Hepatocyte (in vitro differentiated cells): Measurements from ENCODE around the gene RGS3. TPM values are rescaled to one million over a fixed set of nuclear protein-coding genes. Genes with fewer than 3 reads are reported as not detected.

Experiments
- DNase-seq: peaks from one replicate; pipeline ENCODE4 v3.0.0-alpha.2; 2016; ENCODE audit warnings: low spot score
- H2AFZ ChIP-seq: fragments of 200-600 bp; sonication (generic); 2 replicates; pipeline ENCODE4 v1.6.0; 2016; ENCODE audit warnings: antibody characterized with exemption, mild to moderate bottlenecking
- H3K27ac ChIP-seq: fragments of 200-600 bp; sonication (generic); 2 replicates; pipeline ENCODE4 v1.5.1; 2016; ENCODE audit warnings: mild to moderate bottlenecking
- H3K27me3 ChIP-seq: fragments of 200-600 bp; sonication (generic); 2 replicates; pipeline ENCODE4 v1.6.1; 2016
- H3K36me3 ChIP-seq: fragments of 200-600 bp; sonication (generic); replicated peaks from 2 replicates; pipeline ENCODE4 v1.5.1; 2016; ENCODE audit warnings: low read depth; ENCODE audit not compliant: insufficient read depth
- H3K4me1 ChIP-seq: fragments of 200-600 bp; sonication (generic); 2 replicates; pipeline ENCODE4 v1.5.1; 2016; ENCODE audit warnings: mild to moderate bottlenecking, moderate library complexity; ENCODE audit not compliant: insufficient read depth
- H3K4me2 ChIP-seq: fragments of 200-600 bp; sonication (generic); 2 replicates; pipeline ENCODE4 v1.6.0; 2016
- H3K4me3 ChIP-seq: fragments of 200-600 bp; sonication (generic); 2 replicates; pipeline ENCODE4 v1.5.1; 2016; ENCODE audit warnings: mild to moderate bottlenecking
- H3K79me2 ChIP-seq: fragments of 200-600 bp; sonication (generic); 2 replicates; pipeline ENCODE4 v1.6.0; 2017; ENCODE audit warnings: mild to moderate bottlenecking
- H3K9me2 ChIP-seq: fragments of 200-600 bp; sonication (generic); replicated peaks from 2 replicates; pipeline ENCODE4 v1.6.0; 2017; ENCODE audit warnings: mild to moderate bottlenecking; ENCODE audit not compliant: insufficient read depth
- H3K9me3 ChIP-seq: fragments of 200-600 bp; sonication (generic); 2 replicates; pipeline ENCODE4 v1.5.1; 2016; ENCODE audit warnings: low read depth, mild to moderate bottlenecking
- H4K20me1 ChIP-seq: fragments of 200-600 bp; sonication (generic); 2 replicates; pipeline ENCODE4 v1.6.0; 2016; ENCODE audit warnings: mild to moderate bottlenecking; ENCODE audit not compliant: insufficient read depth, poor library complexity, severe bottlenecking
- EZH2 ChIP-seq: fragments of 200-600 bp; sonication (generic); IDR thresholded peaks from 2 replicates; pipeline ENCODE4 v1.6.1; 2016; ENCODE audit warnings: antibody characterized with exemption, mild to moderate bottlenecking, borderline replicate concordance
- EZH2phosphoT487 ChIP-seq: fragments of 200-600 bp; sonication (generic); IDR thresholded peaks from one replicate; pipeline ENCODE4 v1.6.1; 2018; ENCODE audit warnings: antibody characterized with exemption, mild to moderate bottlenecking, low read depth, moderate library complexity; ENCODE audit not compliant: unreplicated experiment, severe bottlenecking
- WGBS: methylation state at CpG from one replicate; pipeline ENCODE4 v1.1.6; 2016; ENCODE audit warnings: low lambda C conversion rate; ENCODE audit errors: missing lambda C conversion rate; 5-methylcytosine and 5-hydroxymethylcytosine counted together
- polyA plus RNA-seq: library from polyadenylated mRNA; unstranded; fragments of >200 nt; fragmentation: Nextera tagmentation; extraction: Ambion mirVana; gene quantifications from 2 replicates; pipeline ENCODE4 v1.2.1, GENCODE V29; 2016
- total RNA-seq: library from RNA; depleted of rRNA; stranded (reverse); fragments of >200 nt; gene quantifications from 2 replicates; pipeline ENCODE4 v1.2.3, GENCODE V29; 2014
- TF ChIP-seq, protein P1 (sequence below): fragments of 200-600 bp; sonication (generic); IDR thresholded peaks from 2 replicates; pipeline ENCODE4 v1.5.1; 2016; ENCODE audit warnings: antibody characterized with exemption, mild to moderate bottlenecking; ENCODE audit not compliant: poor library complexity

RGS3 gene
- total RNA-seq, result 47.0 and 48.0 TPM in 2 replicates
- 62.7 and 78.2 TPM in 2 replicates for polyA plus RNA-seq

DNA sequence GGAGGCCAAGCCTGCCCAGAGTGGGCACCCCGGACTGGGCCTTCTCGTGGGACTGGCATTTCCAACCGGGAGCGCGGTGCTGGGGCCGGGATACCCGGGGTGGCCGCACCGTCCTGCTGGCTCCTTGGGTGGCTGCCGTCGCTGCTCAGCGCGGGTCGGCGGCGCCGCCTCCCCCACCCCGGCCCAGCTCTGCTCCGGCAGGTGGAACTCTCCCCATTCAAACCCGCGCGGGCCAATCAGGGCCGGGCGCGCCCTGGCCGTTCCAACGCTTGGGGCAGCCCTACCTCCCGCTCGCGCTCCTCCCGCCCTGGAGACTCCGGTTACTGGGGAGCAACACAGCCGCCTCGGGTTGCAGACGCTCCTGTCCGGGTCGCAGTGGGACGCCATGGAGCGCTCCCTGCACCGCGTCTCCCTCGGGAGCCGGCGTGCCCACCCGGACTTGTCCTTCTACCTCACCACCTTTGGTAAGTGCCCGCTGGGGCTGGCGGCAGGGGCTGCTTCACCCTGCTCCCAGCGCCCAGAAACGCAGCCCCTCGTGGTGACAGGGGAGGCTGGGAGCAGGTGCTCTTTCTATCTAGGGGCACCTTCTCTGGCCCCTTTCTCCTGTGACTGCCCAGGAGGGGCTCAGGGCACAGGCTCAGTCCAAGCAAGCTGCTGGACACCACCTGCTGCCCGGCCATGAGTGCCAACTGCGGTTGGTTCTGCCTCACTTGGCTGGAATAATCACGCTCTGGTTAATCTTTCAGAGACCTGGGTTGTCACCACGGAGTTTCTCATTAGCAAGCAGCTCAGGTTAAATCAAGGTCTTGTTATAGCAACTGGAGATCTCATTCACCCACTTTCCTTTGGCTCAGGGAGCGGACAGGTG is at the start of gene RGS3:
TSS of gene RGS3 (plus strand) at position 310 of the 868 bp plus-strand sequence. CDS start at position 386, 76 bp downstream.
- Histone ChIP-seq H3K79me2 (peaks cover 25% of the 10 kb centered on the region), H3K4me1 (peaks cover 15% of the 10 kb centered on the region), H4K20me1 (no peaks in the 10 kb centered on the region), H2AFZ (peak within 1 kb of the TSS; percentile 50), H3K27me3 (no peaks in the 10 kb centered on the region), H3K9me3 (no peaks in the 10 kb centered on the region), H3K36me3 (no peaks in the 10 kb centered on the region), H3K27ac (no peak within 1 kb of the TSS), H3K4me2 (peak within 1 kb of the TSS; percentile 94), H3K9me2 (no peaks in the 10 kb centered on the region), H3K4me3 (peak within 1 kb of the TSS; percentile 24)
- TF ChIP-seq, protein P1, sequence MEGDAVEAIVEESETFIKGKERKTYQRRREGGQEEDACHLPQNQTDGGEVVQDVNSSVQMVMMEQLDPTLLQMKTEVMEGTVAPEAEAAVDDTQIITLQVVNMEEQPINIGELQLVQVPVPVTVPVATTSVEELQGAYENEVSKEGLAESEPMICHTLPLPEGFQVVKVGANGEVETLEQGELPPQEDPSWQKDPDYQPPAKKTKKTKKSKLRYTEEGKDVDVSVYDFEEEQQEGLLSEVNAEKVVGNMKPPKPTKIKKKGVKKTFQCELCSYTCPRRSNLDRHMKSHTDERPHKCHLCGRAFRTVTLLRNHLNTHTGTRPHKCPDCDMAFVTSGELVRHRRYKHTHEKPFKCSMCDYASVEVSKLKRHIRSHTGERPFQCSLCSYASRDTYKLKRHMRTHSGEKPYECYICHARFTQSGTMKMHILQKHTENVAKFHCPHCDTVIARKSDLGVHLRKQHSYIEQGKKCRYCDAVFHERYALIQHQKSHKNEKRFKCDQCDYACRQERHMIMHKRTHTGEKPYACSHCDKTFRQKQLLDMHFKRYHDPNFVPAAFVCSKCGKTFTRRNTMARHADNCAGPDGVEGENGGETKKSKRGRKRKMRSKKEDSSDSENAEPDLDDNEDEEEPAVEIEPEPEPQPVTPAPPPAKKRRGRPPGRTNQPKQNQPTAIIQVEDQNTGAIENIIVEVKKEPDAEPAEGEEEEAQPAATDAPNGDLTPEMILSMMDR, result peak; percentile 3
- TF ChIP-seq EZH2, result no peak
- WGBS, result 12% methylated on average over 38 of the region's 55 CpGs
- peak; percentile 75 for DNase-seq

- H2AFZ ChIP-seq, result no peak overlapping the region
- no peak overlapping the region for H3K4me3 ChIP-seq
- WGBS, result 77% methylated on average over 3 of the region's 3 CpGs
- H3K27ac ChIP-seq, result no peak overlapping the region
- no peaks in the 10 kb centered on the region for H3K4me1 ChIP-seq
- H3K9me3 ChIP-seq, result no peaks in the 10 kb centered on the region
- TF ChIP-seq, protein P1, result no peak
- TF ChIP-seq EZH2phosphoT487 (no peak), EZH2 (no peak)
- no peaks in the 10 kb centered on the region for H3K9me2 ChIP-seq
- no peaks in the 10 kb centered on the region for H4K20me1 ChIP-seq
- no peaks in the 10 kb centered on the region for H3K79me2 ChIP-seq
- H3K36me3 ChIP-seq, result no peaks in the 10 kb centered on the region
- H3K4me2 ChIP-seq, result no peak overlapping the region
- DNase-seq, result no peak
- no peaks in the 10 kb centered on the region for H3K27me3 ChIP-seq
Observed at GRCh38 chr9:113416149-113416721, 47.3 kb upstream of the RGS3 start.

- no peaks in the 10 kb centered on the region for H3K79me2 ChIP-seq
- no peak overlapping the region for H2AFZ ChIP-seq
- H3K27me3 ChIP-seq, result no peaks in the 10 kb centered on the region
- no peaks in the 10 kb centered on the region for H4K20me1 ChIP-seq
- H3K36me3 ChIP-seq, result no peaks in the 10 kb centered on the region
- H3K4me2 ChIP-seq, result no peak overlapping the region
- 91% methylated on average over 4 of the region's 4 CpGs for WGBS
- TF ChIP-seq EZH2 (no peak), EZH2phosphoT487 (no peak)
- TF ChIP-seq, protein P1, result no peak
- H3K9me3 ChIP-seq, result no peaks in the 10 kb centered on the region
- H3K9me2 ChIP-seq, result no peaks in the 10 kb centered on the region
- DNase-seq, result no peak
- no peak overlapping the region for H3K27ac ChIP-seq
- no peak overlapping the region for H3K4me3 ChIP-seq
- H3K4me1 ChIP-seq, result no peaks in the 10 kb centered on the region
Observed at GRCh38 chr9:113417370-113417769, 46.2 kb upstream of the RGS3 start.
